Activated CD8-positive, alpha-beta memory T cell treated with anti-CD3 and anti-CD28 coated beads for 4 hours (primary cell): ENCODE measurements around the gene SCCPDH.
"Not testable (repeated sequence)": the region's sequence is repeated elsewhere in the genome, so short reads cannot be mapped to it uniquely, and the experiment has no call there.

Source experiments
- DNase-seq, 2 donors: peaks; one replicate each; pipeline ENCODE4 v3.0.0-alpha.2; 2020; ENCODE audit warnings: low read depth in 2 of 2

The SCCPDH gene

DNA sequence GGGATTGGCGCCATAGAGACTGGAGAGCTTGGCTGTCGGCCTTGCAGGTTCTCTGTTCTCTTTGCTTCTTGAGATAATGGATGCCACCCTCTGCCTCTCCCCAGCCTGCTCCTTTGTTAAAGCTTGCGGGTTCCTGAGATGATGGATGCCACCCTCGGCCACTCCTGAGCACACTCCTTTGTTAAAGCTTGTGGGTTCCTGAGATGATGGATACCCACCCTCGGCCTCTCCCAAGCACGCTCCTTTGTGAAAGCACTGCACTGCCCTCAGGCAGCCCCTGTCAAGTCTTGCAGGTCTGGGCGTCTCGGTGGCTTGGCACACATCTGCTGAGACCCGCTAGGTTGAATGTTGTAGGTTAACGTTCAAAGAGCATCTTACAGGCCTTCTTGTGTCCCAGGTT lies 76.5 kb downstream of the SCCPDH start:
- DNase-seq: no peak

DNA sequence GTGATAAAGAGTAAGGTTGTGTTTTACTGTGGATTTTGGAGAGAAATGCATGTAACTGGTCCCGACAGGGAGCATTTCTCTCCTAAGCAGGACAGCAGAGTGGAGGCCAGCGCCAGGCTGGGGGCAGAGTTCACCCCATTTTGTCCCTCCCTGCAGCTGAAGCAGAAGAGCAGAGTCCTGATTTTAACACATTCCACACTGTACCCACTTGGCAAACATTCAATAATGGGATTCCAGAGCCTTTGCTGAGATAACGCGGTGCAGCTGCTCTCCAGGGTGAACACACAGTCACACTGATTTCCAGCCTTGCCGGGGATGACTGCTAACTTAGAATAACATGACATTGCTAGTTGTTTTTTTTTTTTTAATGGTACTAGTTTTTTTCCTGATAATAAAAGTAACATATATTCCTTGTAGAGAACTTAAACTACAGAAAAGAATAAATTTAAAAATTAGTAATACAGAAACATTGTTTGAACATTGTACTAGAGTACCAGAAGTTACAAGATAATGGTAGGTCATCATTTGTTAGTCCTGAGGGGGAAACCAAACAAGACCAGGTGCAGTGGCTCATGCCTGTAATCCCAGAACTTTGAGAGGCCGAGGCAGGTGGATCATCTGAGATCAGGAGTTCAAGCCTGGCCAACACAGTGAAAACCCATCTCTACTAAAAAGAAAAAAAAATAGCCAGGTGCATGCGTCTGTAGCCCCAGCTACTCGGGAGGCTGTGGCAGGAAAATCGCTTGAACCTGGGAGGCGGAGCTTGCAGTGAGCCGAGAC lies 77.2 kb downstream of the SCCPDH start:
- DNase-seq: no peak

DNA sequence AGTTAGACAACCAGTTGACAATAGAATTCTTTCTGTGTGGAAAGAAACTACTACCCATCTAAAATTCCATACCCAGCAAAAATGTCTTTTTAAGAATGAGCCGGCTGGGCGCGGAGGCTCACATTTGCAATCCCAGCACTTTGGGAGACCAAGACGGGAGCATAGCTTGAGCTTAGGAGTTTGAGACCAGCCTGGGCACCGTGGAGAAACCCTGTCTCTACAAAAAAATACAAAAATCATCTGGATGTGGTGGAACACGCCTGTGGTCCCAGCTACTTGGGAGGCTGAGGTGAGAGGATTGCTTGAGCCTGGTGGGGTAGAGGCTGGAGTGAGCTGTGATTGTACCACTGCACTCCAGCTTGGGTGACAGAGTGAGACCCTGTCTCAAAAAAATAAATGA lies 79.2 kb downstream of the SCCPDH start:
- DNase-seq: no peak

DNA sequence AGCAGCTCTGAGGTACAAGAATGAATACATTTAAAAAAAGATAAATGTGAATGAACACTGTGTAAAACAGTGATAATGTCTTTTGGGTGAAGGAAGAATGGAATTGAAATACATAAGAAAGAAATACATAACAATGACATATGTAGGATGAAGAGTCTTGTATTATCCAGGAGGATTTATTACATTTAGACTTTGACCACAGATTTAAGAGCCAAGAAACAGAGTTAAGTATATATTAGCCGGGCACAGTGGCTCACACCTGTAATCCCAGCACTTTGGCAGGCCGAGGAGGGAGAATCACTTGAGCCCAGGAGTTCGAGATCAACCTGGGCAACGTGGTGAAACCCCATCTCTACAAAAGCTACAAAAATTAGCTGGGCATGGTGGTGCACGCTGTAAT lies 79.7 kb downstream of the SCCPDH start:
- DNase-seq: no peak

DNA sequence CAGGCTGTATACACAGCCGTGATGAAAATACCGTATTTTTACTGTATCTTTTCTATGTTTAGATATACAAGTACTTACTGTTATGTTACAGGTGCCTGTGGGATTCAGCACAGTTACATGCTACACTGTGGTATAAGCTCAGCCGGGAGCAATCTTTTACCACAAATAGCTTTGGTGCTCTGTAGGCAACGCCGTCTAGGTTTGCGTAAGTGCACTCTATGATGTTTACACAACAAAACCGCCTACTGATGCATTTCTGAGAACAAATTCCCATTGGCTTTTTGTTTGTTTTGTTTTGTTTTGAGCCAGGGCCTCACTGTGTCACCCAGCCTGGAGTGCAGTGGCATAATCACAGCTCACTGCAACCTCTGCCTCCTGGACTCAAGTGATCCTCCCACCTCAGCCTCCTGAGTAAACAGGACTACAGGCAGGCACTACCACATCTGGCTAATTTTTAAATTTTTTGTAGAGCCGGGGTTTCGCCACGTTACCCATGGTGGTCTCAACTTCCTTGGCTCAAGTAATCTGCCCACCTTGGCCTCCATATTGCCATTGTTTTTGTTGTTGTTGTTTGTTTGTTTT lies 81.0 kb downstream of the SCCPDH start:
- no peak for DNase-seq

DNA sequence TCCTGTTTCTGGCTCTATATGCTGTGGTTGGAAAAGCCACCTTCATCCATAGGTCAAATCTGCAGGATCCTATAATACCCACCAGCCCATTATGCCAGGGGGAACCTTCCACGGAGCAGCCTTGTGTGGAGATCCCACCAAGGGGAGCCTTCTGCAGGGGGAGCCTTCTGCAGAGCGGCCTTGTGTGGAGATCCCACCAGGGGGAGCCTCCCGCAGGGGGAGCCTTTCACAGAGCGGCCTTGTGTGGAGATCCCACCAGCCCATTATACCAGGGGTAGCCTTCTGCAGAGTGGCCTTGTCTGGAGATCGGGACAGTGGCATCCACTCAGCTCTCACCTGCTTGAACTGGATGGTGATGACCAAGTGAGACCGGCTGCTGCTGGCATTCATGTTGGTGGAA lies 85.3 kb downstream of the SCCPDH start:
- DNase-seq: no peak

DNA sequence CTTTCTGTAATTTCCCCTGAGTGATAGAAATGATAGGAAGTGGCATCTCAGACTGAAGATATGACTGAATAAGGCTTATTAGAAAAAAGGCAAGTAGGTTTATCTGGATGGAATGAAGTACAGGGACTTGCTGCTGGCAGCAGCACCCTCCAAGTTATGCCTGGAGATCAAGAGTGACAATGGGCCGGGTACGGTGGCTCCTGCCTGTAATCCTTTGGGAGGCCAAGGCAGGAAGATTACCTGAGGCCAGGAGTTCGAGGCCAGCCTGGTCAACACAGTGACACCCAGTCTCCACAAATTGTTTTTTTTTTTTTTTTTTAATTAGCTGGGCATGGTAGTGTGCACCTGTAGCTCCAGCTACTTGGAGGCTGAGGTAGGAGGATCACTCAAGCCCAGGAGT lies 87.8 kb downstream of the SCCPDH start:
- no peak for DNase-seq

DNA sequence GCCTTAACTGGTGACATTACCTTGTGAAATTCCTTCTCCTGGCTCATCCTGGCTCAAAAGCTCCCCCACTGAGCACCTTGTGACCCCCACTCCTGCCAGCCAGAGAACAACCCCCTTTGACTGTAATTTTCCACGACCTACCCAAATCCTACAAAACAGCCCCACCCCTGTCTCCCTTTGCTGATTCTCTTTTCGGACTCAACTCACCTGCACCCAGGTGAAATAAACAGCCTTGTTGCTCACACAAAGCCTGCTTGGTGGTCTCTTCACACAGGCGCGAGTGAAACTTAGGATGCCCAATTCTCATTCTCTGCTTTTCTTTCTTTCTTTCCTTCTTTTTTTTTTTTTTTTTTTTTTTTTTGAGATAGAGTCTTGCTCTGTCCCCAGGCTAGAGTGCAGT lies 89.1 kb downstream of the SCCPDH start:
- not testable (repeated sequence) for DNase-seq

DNA sequence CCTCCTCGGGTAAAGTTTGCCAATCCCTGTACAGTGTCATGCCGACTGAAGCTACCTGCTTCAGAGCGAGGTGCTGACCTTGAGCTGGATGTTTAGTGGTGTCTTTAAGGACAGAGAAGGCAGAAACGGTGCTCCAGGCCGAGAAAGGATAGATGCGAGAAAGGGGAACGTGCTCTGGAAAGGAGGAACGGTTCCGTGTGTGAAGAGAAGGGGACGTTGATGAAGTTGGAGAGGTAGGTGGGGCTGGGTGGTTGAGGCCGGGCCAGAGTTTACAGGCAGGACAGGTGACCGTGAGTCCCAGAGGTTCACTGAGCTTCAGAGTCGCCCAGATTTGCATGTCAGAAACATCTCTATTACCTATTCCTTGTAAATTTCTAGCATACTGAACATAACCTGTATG lies 90.7 kb downstream of the SCCPDH start:
- no peak for DNase-seq

DNA sequence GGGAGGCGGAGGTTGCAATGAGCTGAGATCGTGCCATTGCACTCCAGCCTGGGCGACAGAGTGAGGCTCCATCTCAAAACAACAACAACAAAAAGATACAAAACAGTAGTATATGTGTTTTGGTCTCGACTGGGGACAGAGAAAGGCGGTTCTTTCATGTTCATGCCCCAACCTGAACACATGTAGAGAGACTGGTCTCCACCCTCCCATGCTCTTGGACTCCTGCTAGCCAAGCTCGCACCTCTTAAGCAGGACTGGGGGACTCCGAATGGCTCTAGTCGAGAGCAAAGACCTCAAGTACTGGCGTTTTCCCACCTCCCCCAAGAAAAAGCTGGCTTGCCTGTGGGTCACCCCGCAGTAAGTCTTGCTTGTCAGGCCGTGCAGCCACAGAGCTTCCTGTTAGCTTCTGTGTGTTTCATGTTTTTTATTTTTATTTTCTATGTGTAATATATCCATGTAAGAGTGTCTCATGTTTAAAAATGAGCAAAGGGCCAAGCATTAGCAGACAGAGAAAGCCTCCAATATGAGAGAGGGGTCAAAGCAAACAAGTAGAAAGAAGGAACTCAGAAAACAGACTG lies 91.6 kb downstream of the SCCPDH start:
- DNase-seq: no peak
